Right lobe of liver (tissue), 4 donors: ENCODE measurements around the gene FSHR.

Experiments
- CTCF ChIP-seq, 4 donors: fragments of 200-600 bp in 3 of 4; fragments of 450-650 bp in 1 of 4; IDR thresholded peaks; one replicate each; pipeline versions ENCODE4 v1.5.1 to v1.8.0; 2016 to 2022; ENCODE audit warnings: antibody characterized with exemption in 4 of 4, mild to moderate bottlenecking in 2 of 4
- POLR2A ChIP-seq: fragments of 450-650 bp; IDR thresholded peaks from one replicate; pipeline ENCODE4 v1.6.1; 2017; ENCODE audit warnings: antibody characterized with exemption, mild to moderate bottlenecking
- donor health status: DM: no; HTN: no; CAD: no.
- donor health status: DM: no; HTN: no; CAD: no.
- donor health status: DM: no; HTN: yes; CAD: no.

GRCh38 chr2:48965204-48965603 lies 189.1 kb downstream of the FSHR start:
- no peak for TF ChIP-seq CTCF (IDR thresholded peaks at IDR 0.05)
- no peak for TF ChIP-seq POLR2A
